ENCODE measurements around the gene ZMAT5.

Gene ZMAT5

GRCh38 chr22:29700206-29700899 is 66.5 kb downstream of the ZMAT5 start:
- Histone ChIP-seq H3K4me2 (ENCODE audit: insufficient read depth, low read length) (no peak overlapping the region), H3K9me3 (ENCODE audit: insufficient read depth, low read length, severe bottlenecking) (no peaks in the 10 kb centered on the region), H3K4me3 (ENCODE audit: low read depth in 1 of 2, low read length in 2 of 2) (no peak overlapping the region), H3K36me3 (ENCODE audit: insufficient read depth, low read length) (peaks cover 28% of the 10 kb centered on the region), H3K9ac (ENCODE audit: low read depth, low read length) (no peak overlapping the region), H4K20me1 (ENCODE audit: insufficient read depth, low read length) (no peaks in the 10 kb centered on the region), H3K27ac (ENCODE audit: low read length) (no peak overlapping the region), H3K27me3 (ENCODE audit: insufficient read depth, low read length, poor library complexity) (no peaks in the 10 kb centered on the region), H3K4me1 (ENCODE audit: insufficient read depth, low read length) (no peaks in the 10 kb centered on the region), H3K79me2 (ENCODE audit: insufficient read depth, low read length) (no peaks in the 10 kb centered on the region), H2AFZ (ENCODE audit: low read depth, low read length) (no peak overlapping the region)
- no peak for ATAC-seq (ENCODE audit: insufficient read depth, low read depth)
- no peak for TF ChIP-seq EZH2 (IDR thresholded peaks at IDR 0.05; ENCODE audit: borderline replicate concordance, low read depth, low read length, severe bottlenecking)
- no peak for TF ChIP-seq CTCF (IDR thresholded peaks at IDR 0.05; ENCODE audit: borderline replicate concordance, extremely low read depth, low read length, poor library complexity, severe bottlenecking)
- DNase-seq, result no peak

- no peak overlapping the region for H2AFZ ChIP-seq (ENCODE audit: low read depth, low read length)
- no peak overlapping the region for H3K4me3 ChIP-seq (ENCODE audit: low read depth in 1 of 2, low read length in 2 of 2)
- H4K20me1 ChIP-seq (ENCODE audit: insufficient read depth, low read length), result no peaks in the 10 kb centered on the region
- no peak for ATAC-seq (ENCODE audit: insufficient read depth, low read depth)
- H3K36me3 ChIP-seq (ENCODE audit: insufficient read depth, low read length), result peaks cover 51% of the 10 kb centered on the region
- H3K4me1 ChIP-seq (ENCODE audit: insufficient read depth, low read length), result no peaks in the 10 kb centered on the region
- no peak overlapping the region for H3K4me2 ChIP-seq (ENCODE audit: insufficient read depth, low read length)
- DNase-seq, result no peak
- H3K9ac ChIP-seq (ENCODE audit: low read depth, low read length), result no peak overlapping the region
- H3K79me2 ChIP-seq (ENCODE audit: insufficient read depth, low read length), result no peaks in the 10 kb centered on the region
- TF ChIP-seq EZH2 (IDR thresholded peaks at IDR 0.05; ENCODE audit: borderline replicate concordance, low read depth, low read length, severe bottlenecking) (no peak), CTCF (IDR thresholded peaks at IDR 0.05; ENCODE audit: borderline replicate concordance, extremely low read depth, low read length, poor library complexity, severe bottlenecking) (no peak)
- no peaks in the 10 kb centered on the region for H3K27me3 ChIP-seq (ENCODE audit: insufficient read depth, low read length, poor library complexity)
- H3K9me3 ChIP-seq (ENCODE audit: insufficient read depth, low read length, severe bottlenecking), result no peaks in the 10 kb centered on the region
- H3K27ac ChIP-seq (ENCODE audit: low read length), result no peak overlapping the region
These were observed 68.8 kb downstream of the ZMAT5 start for GRCh38 chr22:29697853-29698598.

GRCh38 chr22:29695129-29695926 is 71.5 kb downstream of the ZMAT5 start:
- peaks cover 73% of the 10 kb centered on the region for H3K36me3 ChIP-seq (ENCODE audit: insufficient read depth, low read length)
- no peak overlapping the region for H3K27ac ChIP-seq (ENCODE audit: low read length)
- no peak for TF ChIP-seq CTCF (IDR thresholded peaks at IDR 0.05; ENCODE audit: borderline replicate concordance, extremely low read depth, low read length, poor library complexity, severe bottlenecking)
- no peak for TF ChIP-seq EZH2 (IDR thresholded peaks at IDR 0.05; ENCODE audit: borderline replicate concordance, low read depth, low read length, severe bottlenecking)
- no peaks in the 10 kb centered on the region for H3K9me3 ChIP-seq (ENCODE audit: insufficient read depth, low read length, severe bottlenecking)
- no peaks in the 10 kb centered on the region for H3K4me1 ChIP-seq (ENCODE audit: insufficient read depth, low read length)
- no peaks in the 10 kb centered on the region for H3K79me2 ChIP-seq (ENCODE audit: insufficient read depth, low read length)
- ATAC-seq (ENCODE audit: insufficient read depth, low read depth) (no peak), DNase-seq (no peak)
- no peak overlapping the region for H3K9ac ChIP-seq (ENCODE audit: low read depth, low read length)
- no peaks in the 10 kb centered on the region for H3K27me3 ChIP-seq (ENCODE audit: insufficient read depth, low read length, poor library complexity)
- H3K4me3 ChIP-seq (ENCODE audit: low read depth in 1 of 2, low read length in 2 of 2), result no peak overlapping the region
- no peak overlapping the region for H3K4me2 ChIP-seq (ENCODE audit: insufficient read depth, low read length)
- peaks cover 5% of the 10 kb centered on the region; the same call in 1 of the 2 replicates for H4K20me1 ChIP-seq (ENCODE audit: insufficient read depth, low read length)
- no peak overlapping the region for H2AFZ ChIP-seq (ENCODE audit: low read depth, low read length)

All from DND-41 (cell line).